Activated effector memory CD4-positive, alpha-beta T cell treated with anti-CD3 and anti-CD28 coated beads, Interleukin-2, amount 50 U/mL, for 16 hours (primary cell): Measurements from ENCODE around the gene USP3.
"Not testable (repeated sequence)": the region's sequence is repeated elsewhere in the genome, so short reads cannot be mapped to it uniquely, and the experiment has no call there.

Experiments
- DNase-seq: peaks from one replicate; pipeline ENCODE4 v3.0.0-alpha.2; 2020

USP3 gene

GRCh38 chr15:63617147-63617546, 112.8 kb downstream of the USP3 start:
- not testable (repeated sequence) for DNase-seq

GRCh38 chr15:63617627-63618026, 113.2 kb downstream of the USP3 start:
- DNase-seq: not testable (repeated sequence)

GRCh38 chr15:63620760-63621159, 116.4 kb downstream of the USP3 start:
- DNase-seq: not testable (repeated sequence)

GRCh38 chr15:63623232-63623969, 119.0 kb downstream of the USP3 start:
- DNase-seq: no peak

GRCh38 chr15:63626955-63627354, 122.6 kb downstream of the USP3 start:
- DNase-seq: no peak

- DNase-seq: no peak
These were observed 123.9 kb downstream of the USP3 start for GRCh38 chr15:63628123-63628822.

- no peak for DNase-seq
These were observed 125.8 kb downstream of the USP3 start for GRCh38 chr15:63630036-63630751.

- no peak for DNase-seq
These were observed 128.9 kb downstream of the USP3 start for GRCh38 chr15:63633312-63633711.

GRCh38 chr15:63634154-63634553, 129.8 kb downstream of the USP3 start:
- DNase-seq: no peak

GRCh38 chr15:63636518-63637061, 132.2 kb downstream of the USP3 start:
- DNase-seq: no peak

GRCh38 chr15:63638839-63639238, 134.4 kb downstream of the USP3 start:
- no peak for DNase-seq

GRCh38 chr15:63640146-63640545, 135.8 kb downstream of the USP3 start:
- DNase-seq: no peak
